Fibroblast of lung (primary cell): Measurements from ENCODE around the gene HSD3B2. TPM values are rescaled to one million over a fixed set of nuclear protein-coding genes. Genes with fewer than 3 reads are reported as not detected.

ENCODE experiments used
- DNase-seq, 2 donors: peaks; one replicate each; pipeline versions ENCODE4 v3.0.0 to v3.0.0-alpha.2; 2010; ENCODE audit warnings: low read depth in 2 of 2
- H2AFZ ChIP-seq: 2 replicates; pipeline ENCODE4 v1.5.1; 2012; ENCODE audit warnings: low read length, control low read depth, inconsistent platforms
- H3K27ac ChIP-seq: 2 replicates; pipeline ENCODE4 v1.5.1; 2011; ENCODE audit warnings: low read length, control low read depth; ENCODE audit not compliant: insufficient read depth
- H3K27me3 ChIP-seq: 2 replicates; pipeline ENCODE4 v1.5.1; 2011; ENCODE audit warnings: mild to moderate bottlenecking, low read length; ENCODE audit not compliant: control insufficient read depth, insufficient read depth
- H3K36me3 ChIP-seq: 2 replicates; pipeline ENCODE4 v1.5.1; 2011; ENCODE audit warnings: low read length; ENCODE audit not compliant: control insufficient read depth, insufficient read depth
- H3K4me1 ChIP-seq: 2 replicates; pipeline ENCODE4 v1.5.1; 2011; ENCODE audit warnings: low read length; ENCODE audit not compliant: control insufficient read depth, insufficient read depth; ENCODE audit errors: extremely low read depth
- H3K4me2 ChIP-seq: 2 replicates; pipeline ENCODE4 v1.5.1; 2011; ENCODE audit warnings: low read length, control low read depth; ENCODE audit not compliant: insufficient read depth; ENCODE audit errors: extremely low read depth
- H3K4me3 ChIP-seq, 4 experiments: fragments of 200-600 bp in 1 of 4; sonication (generic) in 1 of 4; replicated peaks in 1 of 4; 2 replicates each; pipeline ENCODE4 v1.5.1; 2011 to 2016; ENCODE audit warnings: low read length in 4 of 4, low read depth in 3 of 4, mild to moderate bottlenecking in 3 of 4, control low read depth in 2 of 4, inconsistent platforms in 1 of 4, mixed read lengths in 1 of 4; ENCODE audit not compliant: insufficient read depth in 1 of 4; ENCODE audit errors: control extremely low read depth in 1 of 4
- H3K79me2 ChIP-seq: 2 replicates; pipeline ENCODE4 v1.5.1; 2012; ENCODE audit warnings: mild to moderate bottlenecking, low read length, inconsistent platforms; ENCODE audit not compliant: control insufficient read depth, insufficient read depth
- H3K9ac ChIP-seq: 2 replicates; pipeline ENCODE4 v1.5.1; 2011; ENCODE audit warnings: mild to moderate bottlenecking, low read length, control low read depth; ENCODE audit not compliant: insufficient read depth
- H3K9me3 ChIP-seq: 2 replicates; pipeline ENCODE4 v1.5.1; 2012; ENCODE audit warnings: low read depth, low read length; ENCODE audit not compliant: control insufficient read depth, insufficient read depth
- H4K20me1 ChIP-seq: 2 replicates; pipeline ENCODE4 v1.5.1; 2011; ENCODE audit warnings: low read length; ENCODE audit not compliant: control insufficient read depth, insufficient read depth; ENCODE audit errors: extremely low read depth
- CTCF ChIP-seq, 2 donors: IDR thresholded peaks in 1 of 2; conservative IDR thresholded peaks in 1 of 2; 1 replicate in 1 of 2; 2 replicates in 1 of 2; pipeline ENCODE4 v1.5.1; 2011 to 2012; ENCODE audit warnings: low read length in 2 of 2, control low read depth in 1 of 2, inconsistent platforms in 1 of 2, low read depth in 1 of 2, mild to moderate bottlenecking in 1 of 2
- EZH2 ChIP-seq: IDR thresholded peaks from 2 replicates; pipeline ENCODE4 v1.5.1; 2012; ENCODE audit warnings: low read length, control low read depth, mild to moderate bottlenecking; ENCODE audit errors: missing control alignments
- polyA plus RNA-seq, 2 donors: library from polyadenylated mRNA; depleted of rRNA in 1 of 2; stranded (reverse) in 1 of 2; unstranded in 1 of 2; fragments of >200 nt; gene quantifications; 2 replicates each; pipeline ENCODE4 v1.2.1, GENCODE V29; 2011 to 2012; ENCODE audit warnings: missing spikeins in 1 of 2
- total RNA-seq: library from RNA; depleted of rRNA; stranded (reverse); fragments of >200 nt; gene quantifications from 2 replicates; pipeline ENCODE4 v1.2.1, GENCODE V29; 2014

The HSD3B2 gene
- total and polyA plus RNA-seq, 2 donors (not counting 1 experiment from before 2014, with no cell fraction given) = not detected

GRCh38 chr1:119453021-119453420 lies 38.1 kb downstream of the HSD3B2 start:
- no peaks in the 10 kb centered on the region for H3K4me1 ChIP-seq
- DNase-seq = peak; percentile 1 to 86
- no peaks in the 10 kb centered on the region for H4K20me1 ChIP-seq
- no peak overlapping the region for H2AFZ ChIP-seq
- no peak overlapping the region for H3K4me2 ChIP-seq
- H3K27me3 ChIP-seq = no peaks in the 10 kb centered on the region
- H3K9ac ChIP-seq = no peak overlapping the region
- no peaks in the 10 kb centered on the region for H3K79me2 ChIP-seq
- H3K4me3 ChIP-seq = no peak overlapping the region
- H3K36me3 ChIP-seq = no peaks in the 10 kb centered on the region
- no peaks in the 10 kb centered on the region for H3K9me3 ChIP-seq
- no peak overlapping the region for H3K27ac ChIP-seq
- no peak for TF ChIP-seq EZH2
- no peak for TF ChIP-seq CTCF (conservative IDR thresholded peaks at IDR 0.05 in 1 of 2, IDR thresholded peaks at IDR 0.05 in 1 of 2; ENCODE audit: low read depth in 1 of 2, low read length in 2 of 2)

- H3K27me3 ChIP-seq = no peaks in the 10 kb centered on the region
- no peak overlapping the region for H3K4me2 ChIP-seq
- H4K20me1 ChIP-seq = no peaks in the 10 kb centered on the region
- H3K36me3 ChIP-seq = no peaks in the 10 kb centered on the region
- no peaks in the 10 kb centered on the region for H3K9me3 ChIP-seq
- no peak overlapping the region for H3K27ac ChIP-seq
- H3K4me1 ChIP-seq = no peaks in the 10 kb centered on the region
- no peak for DNase-seq
- no peak for TF ChIP-seq EZH2
- H3K79me2 ChIP-seq = no peaks in the 10 kb centered on the region
- no peak overlapping the region for H2AFZ ChIP-seq
- no peak overlapping the region for H3K4me3 ChIP-seq
- no peak overlapping the region for H3K9ac ChIP-seq
Measured at GRCh38 chr1:119462964-119463363, 48.0 kb downstream of the HSD3B2 start.

GRCh38 chr1:119463569-119463968 lies 48.6 kb downstream of the HSD3B2 start:
- H3K36me3 ChIP-seq = no peaks in the 10 kb centered on the region
- no peak overlapping the region for H3K27ac ChIP-seq
- TF ChIP-seq EZH2 (no peak), CTCF (conservative IDR thresholded peaks at IDR 0.05 in 1 of 2, IDR thresholded peaks at IDR 0.05 in 1 of 2; ENCODE audit: low read depth in 1 of 2, low read length in 2 of 2) (no peak)
- no peaks in the 10 kb centered on the region for H3K9me3 ChIP-seq
- H3K9ac ChIP-seq = no peak overlapping the region
- no peak overlapping the region for H3K4me2 ChIP-seq
- no peaks in the 10 kb centered on the region for H3K79me2 ChIP-seq
- no peak for DNase-seq
- no peak overlapping the region for H2AFZ ChIP-seq
- no peak overlapping the region for H3K4me3 ChIP-seq
- H4K20me1 ChIP-seq = no peaks in the 10 kb centered on the region
- H3K27me3 ChIP-seq = no peaks in the 10 kb centered on the region
- H3K4me1 ChIP-seq = no peaks in the 10 kb centered on the region
